Activated CD8-positive, alpha-beta T cell treated with anti-CD3 and anti-CD28 coated beads for 36 hours (primary cell): Measurements from ENCODE around the gene PLXNC1. TPM values are rescaled to one million over a fixed set of nuclear protein-coding genes. Genes with fewer than 3 reads are reported as not detected.

Experiments
- ATAC-seq: fragments of 200-7000 bp; cut with Tn5 transposase; one replicate; pipeline ENCODE4 v1.10.0; 2021; ENCODE audit warnings: mild to moderate bottlenecking, moderate library complexity
- CTCF ChIA-PET: fragments of 350-600 bp; sonication (Branson Sonifier 250); formaldehyde crosslinking; loops from one replicate; lab custom pipeline; 2021; ENCODE audit warnings: antibody characterized with exemption; lab: Charles Lee
- POLR2A ChIA-PET: fragments of 350-600 bp; sonication (Branson Sonifier 250); formaldehyde crosslinking; loops from one replicate; lab custom pipeline; 2021; ENCODE audit warnings: antibody characterized with exemption; lab: Charles Lee
- DNase-seq: peaks from one replicate; pipeline ENCODE4 v3.0.0-alpha.2; 2020
- H3K27ac Mint-ChIP-seq: one replicate; pipeline ENCODE4 v1.8.0; 2021; ENCODE audit warnings: mild to moderate bottlenecking, mixed read lengths
- H3K27me3 Mint-ChIP-seq: one replicate; pipeline ENCODE4 v1.8.0; 2021; ENCODE audit warnings: mixed read lengths
- H3K36me3 Mint-ChIP-seq: one replicate; pipeline ENCODE4 v1.8.0; 2021; ENCODE audit warnings: low read depth, mixed read lengths
- H3K4me1 Mint-ChIP-seq: one replicate; pipeline ENCODE4 v1.8.0; 2021; ENCODE audit warnings: low read depth, mixed read lengths
- H3K4me3 Mint-ChIP-seq: one replicate; pipeline ENCODE4 v1.8.0; 2021; ENCODE audit warnings: mild to moderate bottlenecking, moderate library complexity, mixed read lengths
- H3K9me3 Mint-ChIP-seq: one replicate; pipeline ENCODE4 v1.8.0; 2021; ENCODE audit warnings: mixed read lengths
- CTCF ChIP-seq: fragments of 200-600 bp; IDR thresholded peaks from one replicate; pipeline ENCODE4 v1.8.0; 2022; ENCODE audit warnings: antibody characterized with exemption, mild to moderate bottlenecking
- intact Hi-C: fragments of 100-400 bp; cut with micrococcal nuclease; formaldehyde crosslinking; loops from one replicate; pipeline ENCODE4 v1.10.0; 2022
- total RNA-seq, 2 experiments: library from RNA; stranded (reverse); gene quantifications; one replicate each; pipeline ENCODE4 v1.2.3, GENCODE V29; 2021

The PLXNC1 gene
- total RNA-seq, 2 experiments from 2014 or later: 8.8 to 9.5 TPM

GRCh38 chr12:94304566-94305061, 156.2 kb downstream of the PLXNC1 start:
- Mint-ChIP-seq H3K9me3 (no peaks in the 10 kb centered on the region), H3K36me3 (peaks cover 76% of the 10 kb centered on the region), H3K4me1 (peaks cover 46% of the 10 kb centered on the region), H3K27me3 (peaks cover 1% of the 10 kb centered on the region), H3K27ac (no peak overlapping the region), H3K4me3 (no peak overlapping the region)
- ChIA-PET POLR2A (interaction anchor here (0.7 to 2.2 kb wide), 6 partner anchors 35 to 155 kb away, joined by 3 to 10 read pairs (median 4); no protein-coding TSS in a partner anchor), CTCF (interaction anchor here (1.4 to 2.6 kb wide), 2 partner anchors 49 to 170 kb away, joined by 3 to 9 read pairs; no protein-coding TSS in a partner anchor)
- ATAC-seq (no peak), DNase-seq (no peak)
- intact Hi-C loops: loop anchor here (2.0 to 10.0 kb wide), 5 partner anchors 42 to 220 kb away; partner anchors contain the start of genes CEP83 and PLXNC1
- no peak for TF ChIP-seq CTCF

- no peaks in the 10 kb centered on the region for H3K9me3 Mint-ChIP-seq
- H3K36me3 Mint-ChIP-seq: peaks cover 71% of the 10 kb centered on the region
- peaks cover 48% of the 10 kb centered on the region for H3K4me1 Mint-ChIP-seq
- ATAC-seq (peak; percentile 92), DNase-seq (peak; percentile 79)
- peaks cover 1% of the 10 kb centered on the region for H3K27me3 Mint-ChIP-seq
- ChIA-PET POLR2A (interaction anchor here (0.6 to 2.2 kb wide), 9 partner anchors 8 to 156 kb away, joined by 3 to 10 read pairs (median 4); no protein-coding TSS in a partner anchor), CTCF (interaction anchor here (0.8 to 2.6 kb wide), 4 partner anchors 20 to 171 kb away, joined by 3 to 9 read pairs (median 4); no protein-coding TSS in a partner anchor)
- TF ChIP-seq CTCF: no peak
- peak overlapping the region; percentile 75 for H3K27ac Mint-ChIP-seq
- intact Hi-C loops: loop anchor here (2.0 to 10.0 kb wide), 5 partner anchors 43 to 219 kb away; partner anchors contain the start of genes CEP83 and PLXNC1
- H3K4me3 Mint-ChIP-seq: peak overlapping the region; percentile 40
Measured at GRCh38 chr12:94305130-94305957, 157.0 kb downstream of the PLXNC1 start.

- CTCF ChIA-PET: interaction anchor here (1.2 kb wide), 1 partner anchor 174 kb away, joined by 3 read pairs; no protein-coding TSS in a partner anchor
- Mint-ChIP-seq H3K27me3 (peaks cover 1% of the 10 kb centered on the region), H3K36me3 (peaks cover 66% of the 10 kb centered on the region), H3K9me3 (no peaks in the 10 kb centered on the region), H3K27ac (peak overlapping the region; percentile 3), H3K4me1 (peaks cover 46% of the 10 kb centered on the region), H3K4me3 (no peak overlapping the region)
- DNase-seq: no peak
- POLR2A ChIA-PET: no interaction called here
- TF ChIP-seq CTCF: no peak
- intact Hi-C loops: loop anchor here (5.0 to 10.0 kb wide), 4 partner anchors 46 to 216 kb away; partner anchors contain the start of gene PLXNC1
- no peak for ATAC-seq
Measured at GRCh38 chr12:94308612-94309011, 160.2 kb downstream of the PLXNC1 start.

- Mint-ChIP-seq H3K9me3 (no peaks in the 10 kb centered on the region), H3K36me3 (peaks cover 64% of the 10 kb centered on the region), H3K4me3 (no peak overlapping the region), H3K4me1 (peaks cover 40% of the 10 kb centered on the region), H3K27me3 (peaks cover 1% of the 10 kb centered on the region), H3K27ac (no peak overlapping the region)
- ATAC-seq (no peak), DNase-seq (no peak)
- TF ChIP-seq CTCF: no peak
- ChIA-PET POLR2A (no interaction called here), CTCF (interaction anchor here (1.0 to 1.2 kb wide), 2 partner anchors 101 to 175 kb away, joined by 3 read pairs; no protein-coding TSS in a partner anchor)
- intact Hi-C loops: loop anchor here (5.0 to 10.0 kb wide), 4 partner anchors 47 to 215 kb away; partner anchors contain the start of gene PLXNC1
Measured at GRCh38 chr12:94309373-94309772, 161.0 kb downstream of the PLXNC1 start.
